H9 (cell line): Measurements from ENCODE around the gene KRTDAP. TPM values are rescaled to one million over a fixed set of nuclear protein-coding genes. Genes with fewer than 3 reads are reported as not detected.

Source experiments
- DNase-seq: peaks from one replicate; pipeline ENCODE4 v3.0.0-alpha.2; 2017
- H2AFZ ChIP-seq: one replicate; pipeline ENCODE4 v1.6.1; 2013; ENCODE audit warnings: mild to moderate bottlenecking, low read length, control low read depth, moderate library complexity
- H2AK5ac ChIP-seq: 2 replicates; pipeline ENCODE4 v1.6.1; 2013; ENCODE audit warnings: low read length, control low read depth, mixed read lengths; ENCODE audit not compliant: insufficient read length
- H2BK120ac ChIP-seq: one replicate; pipeline ENCODE4 v1.6.1; 2013; ENCODE audit warnings: low read depth, mild to moderate bottlenecking, low read length, control low read depth, inconsistent platforms; ENCODE audit not compliant: poor library complexity, severe bottlenecking
- H2BK12ac ChIP-seq: 2 replicates; pipeline ENCODE4 v1.6.1; 2013; ENCODE audit warnings: low read length, control low read depth, mixed read lengths, low read depth; ENCODE audit not compliant: insufficient read length
- H2BK15ac ChIP-seq: 2 replicates; pipeline ENCODE4 v1.6.1; 2013; ENCODE audit warnings: low read depth, low read length, control low read depth
- H2BK20ac ChIP-seq: one replicate; pipeline ENCODE4 v1.6.1; 2013; ENCODE audit warnings: low read depth, mild to moderate bottlenecking, low read length, control low read depth, inconsistent platforms; ENCODE audit not compliant: poor library complexity, severe bottlenecking
- H2BK5ac ChIP-seq: 2 replicates; pipeline ENCODE4 v1.6.1; 2013; ENCODE audit warnings: low read length, control low read depth, mixed read lengths; ENCODE audit not compliant: insufficient read length
- H3K14ac ChIP-seq: 2 replicates; pipeline ENCODE4 v1.6.1; 2013; ENCODE audit warnings: low read length, control low read depth; ENCODE audit not compliant: insufficient read depth
- H3K18ac ChIP-seq: 2 replicates; pipeline ENCODE4 v1.6.1; 2013; ENCODE audit warnings: low read depth, mild to moderate bottlenecking, mixed read lengths, low read length, control low read depth; ENCODE audit not compliant: insufficient read length
- H3K23ac ChIP-seq: 2 replicates; pipeline ENCODE4 v1.6.1; 2013; ENCODE audit warnings: low read length, control low read depth, mixed read lengths, low read depth; ENCODE audit not compliant: insufficient read length
- H3K23me2 ChIP-seq: 2 replicates; pipeline ENCODE4 v1.6.1; 2013; ENCODE audit warnings: low read depth, mild to moderate bottlenecking, mixed read lengths, low read length, control low read depth; ENCODE audit not compliant: insufficient read length, poor library complexity, severe bottlenecking
- H3K27ac ChIP-seq: 2 replicates; pipeline ENCODE4 v1.5.1; 2013; ENCODE audit warnings: low read length, control low read depth, mixed read lengths, low read depth; ENCODE audit not compliant: insufficient read length
- H3K27me3 ChIP-seq: 2 replicates; pipeline ENCODE4 v1.6.1; 2013; ENCODE audit warnings: low read length, control low read depth, inconsistent platforms; ENCODE audit not compliant: insufficient read depth
- H3K4ac ChIP-seq: 2 replicates; pipeline ENCODE4 v1.6.1; 2013; ENCODE audit warnings: low read depth, mild to moderate bottlenecking, control low read depth, inconsistent platforms, low read length, moderate library complexity
- H3K4me1 ChIP-seq: 2 replicates; pipeline ENCODE4 v1.6.1; 2013; ENCODE audit warnings: low read length, control low read depth, inconsistent platforms; ENCODE audit not compliant: insufficient read depth
- H3K4me2 ChIP-seq: 2 replicates; pipeline ENCODE4 v1.6.1; 2013; ENCODE audit warnings: low read length, control low read depth, mixed read lengths; ENCODE audit not compliant: insufficient read length, insufficient read depth
- H3K56ac ChIP-seq: 2 replicates; pipeline ENCODE4 v1.6.1; 2013; ENCODE audit warnings: low read depth, mild to moderate bottlenecking, mixed read lengths, low read length, control low read depth; ENCODE audit not compliant: insufficient read length
- H3K79me1 ChIP-seq: 2 replicates; pipeline ENCODE4 v1.6.1; 2013; ENCODE audit warnings: low read depth, mild to moderate bottlenecking, moderate library complexity, low read length, control low read depth, inconsistent platforms; ENCODE audit not compliant: insufficient read depth, poor library complexity, severe bottlenecking
- H3K79me2 ChIP-seq: 2 replicates; pipeline ENCODE4 v1.6.1; 2013; ENCODE audit warnings: low read length, control low read depth, inconsistent platforms; ENCODE audit not compliant: insufficient read depth
- H3K9ac ChIP-seq: 2 replicates; pipeline ENCODE4 v1.6.1; 2013; ENCODE audit warnings: low read length, control low read depth, mixed read lengths; ENCODE audit not compliant: insufficient read length; ENCODE audit errors: extremely low read depth
- H3K9me3 ChIP-seq: one replicate; pipeline ENCODE4 v1.6.1; 2013; ENCODE audit warnings: low read depth, low read length, inconsistent platforms; ENCODE audit not compliant: control insufficient read depth
- H3T11ph ChIP-seq: one replicate; pipeline ENCODE4 v1.6.1; 2013; ENCODE audit warnings: mild to moderate bottlenecking, low read length, control low read depth, inconsistent platforms
- H4K20me1 ChIP-seq: one replicate; pipeline ENCODE4 v1.6.1; 2013; ENCODE audit not compliant: control insufficient read depth, insufficient read length, insufficient read depth
- H4K5ac ChIP-seq: 2 replicates; pipeline ENCODE4 v1.6.1; 2013; ENCODE audit warnings: low read depth, mild to moderate bottlenecking, mixed read lengths, low read length, control low read depth; ENCODE audit not compliant: insufficient read length
- H4K8ac ChIP-seq: replicated peaks from 2 replicates; pipeline ENCODE4 v1.6.1; 2013; ENCODE audit warnings: low read length, control low read depth, mixed read lengths, low read depth; ENCODE audit not compliant: insufficient read length
- H4K91ac ChIP-seq: 2 replicates; pipeline ENCODE4 v1.6.1; 2013; ENCODE audit warnings: low read depth, mild to moderate bottlenecking, moderate library complexity, mixed read lengths, low read length, control low read depth; ENCODE audit not compliant: insufficient read length
- H3K27ac Mint-ChIP-seq, 3 experiments: 2 replicates in 2 of 3; 3 replicates in 1 of 3; pipeline ENCODE4 v1.8.0; 2020 to 2021; ENCODE audit warnings: mixed read lengths in 3 of 3, mild to moderate bottlenecking in 1 of 3, moderate library complexity in 1 of 3
- H3K27me3 Mint-ChIP-seq: 2 replicates; pipeline ENCODE4 v1.8.0; 2021; ENCODE audit warnings: low read depth, mild to moderate bottlenecking, moderate library complexity, mixed read lengths
- H3K36me3 Mint-ChIP-seq, 3 experiments: 2 replicates in 2 of 3; 3 replicates in 1 of 3; pipeline ENCODE4 v1.8.0; 2020 to 2021; ENCODE audit warnings: low read depth in 3 of 3, mixed read lengths in 3 of 3; ENCODE audit not compliant: insufficient read depth in 1 of 3
- H3K4me1 Mint-ChIP-seq, 2 experiments: 2 replicates each; pipeline ENCODE4 v1.8.0; 2020; ENCODE audit warnings: mixed read lengths in 2 of 2
- H3K4me3 Mint-ChIP-seq, 2 experiments: 2 replicates in 1 of 2; 3 replicates in 1 of 2; pipeline ENCODE4 v1.8.0; 2020 to 2021; ENCODE audit warnings: mild to moderate bottlenecking in 2 of 2, mixed read lengths in 2 of 2, moderate library complexity in 1 of 2
- H3K9me3 Mint-ChIP-seq, 2 experiments: 2 replicates in 1 of 2; 3 replicates in 1 of 2; pipeline ENCODE4 v1.8.0; 2020; ENCODE audit warnings: mild to moderate bottlenecking in 2 of 2, mixed read lengths in 2 of 2, moderate library complexity in 1 of 2
- CTCF ChIP-seq: fragments of 200-600 bp; sonication (generic); conservative IDR thresholded peaks from 3 replicates; pipeline ENCODE4 v1.8.0; 2021; ENCODE audit warnings: antibody characterized with exemption, mild to moderate bottlenecking
- WGBS: extraction: QIAGEN DNeasy Blood & Tissue Kit; methylation state at CpG from one replicate; pipeline ENCODE4 v1.1.7; 2013; ENCODE audit warnings: missing lambda C conversion rate, low lambda C conversion rate, mixed read lengths; ENCODE audit not compliant: insufficient read length; ENCODE audit errors: extremely low coverage; 5-methylcytosine and 5-hydroxymethylcytosine counted together
- total RNA-seq: library from RNA; stranded (reverse); gene quantifications from 2 replicates; pipeline ENCODE4 v1.2.1, GENCODE V29; 2021

KRTDAP gene
- total RNA-seq, 1 experiment from 2014 or later = 0.87 TPM

GRCh38 chr19:35512831-35513627 lies 22.8 kb upstream of the KRTDAP start:
- peaks cover 31% of the 10 kb centered on the region for H3K27me3 Mint-ChIP-seq
- Histone ChIP-seq H4K5ac (no peak overlapping the region), H3K79me2 (peaks cover 3% of the 10 kb centered on the region; the same call in 1 of the 2 replicates)

More at GRCh38 chr19:35512831-35513627, 22.8 kb upstream of the KRTDAP start:
- H4K91ac ChIP-seq = no peak overlapping the region
- Mint-ChIP-seq H3K36me3 (peaks cover 6 to 7% (median 6%) of the 10 kb centered on the region in 3 experiments), H3K9me3 (no peaks in the 10 kb centered on the region; a peak in 1 of 5 replicates), H3K4me3 (peak overlapping the region in 1 of 2 experiments; percentile 47; a peak in 2 of 5 replicates), H3K4me1 (peaks cover 22 to 41% of the 10 kb centered on the region in 2 experiments), H3K27ac (peak overlapping the region in 1 of 3 experiments; percentile 3; a peak in 1 of 7 replicates)
- no peaks in the 10 kb centered on the region for H3K9me3 ChIP-seq
- no peak overlapping the region for H3K4ac ChIP-seq
- peak overlapping the region; percentile 43 for H3K4me2 ChIP-seq
- no CpG with 5 or more reads among the region's 15 CpGs for WGBS
- H3K9ac ChIP-seq = no peak overlapping the region
- no peak overlapping the region for H2BK120ac ChIP-seq
- no peak overlapping the region; the same call in 1 of the 2 replicates for H3K14ac ChIP-seq
- no peak for TF ChIP-seq CTCF
- no peak overlapping the region for H2AFZ ChIP-seq
- H2AK5ac ChIP-seq = no peak overlapping the region
- no peak overlapping the region for H4K8ac ChIP-seq
- H3K4me1 ChIP-seq = no peaks in the 10 kb centered on the region
- no peak overlapping the region for H3K18ac ChIP-seq
- no peak overlapping the region for H2BK20ac ChIP-seq
- H3K27me3 ChIP-seq = no peaks in the 10 kb centered on the region; the same call in 1 of the 2 replicates
- no peak overlapping the region for H2BK15ac ChIP-seq
- H2BK5ac ChIP-seq = no peak overlapping the region
- peaks cover 12% of the 10 kb centered on the region for H3K23me2 ChIP-seq
- H3K23ac ChIP-seq = no peak overlapping the region
- H4K20me1 ChIP-seq = no peaks in the 10 kb centered on the region
- H3K79me1 ChIP-seq = no peaks in the 10 kb centered on the region
- H2BK12ac ChIP-seq = no peak overlapping the region
- H3K56ac ChIP-seq = no peak overlapping the region
- H3K27ac ChIP-seq = no peak overlapping the region
- H3T11ph ChIP-seq = no peak overlapping the region
- no peak for DNase-seq
